M059J (cell line): ENCODE results near the gene PMEL. TPM values are rescaled to one million over a fixed set of nuclear protein-coding genes. Genes with fewer than 3 reads are reported as not detected.
"Not testable (repeated sequence)": the region's sequence is repeated elsewhere in the genome, so short reads cannot be mapped to it uniquely, and the experiment has no call there.

Experiments used
- DNase-seq: peaks from one replicate; pipeline ENCODE4 v3.0.0-alpha.2; 2012; ENCODE audit warnings: low read depth
- total RNA-seq: library from RNA; depleted of rRNA; stranded (reverse); fragments of >200 nt; shearing (Covaris generic); gene quantifications from 2 replicates; pipeline ENCODE4 v1.2.3, GENCODE V29; 2014

The PMEL gene
- total RNA-seq, 1 experiment from 2014 or later = 0.54 TPM

- DNase-seq = no peak
Observed at GRCh38 chr12:55983232-55983842, 17.5 kb upstream of the PMEL start.

- DNase-seq = no peak
Observed at GRCh38 chr12:55982319-55982936, 16.6 kb upstream of the PMEL start.

GRCh38 chr12:55981882-55982281 lies 16.0 kb upstream of the PMEL start:
- DNase-seq = not testable (repeated sequence)

GRCh38 chr12:55979069-55979468 lies 13.2 kb upstream of the PMEL start:
- DNase-seq = no peak

GRCh38 chr12:55978393-55978792 lies 12.6 kb upstream of the PMEL start:
- no peak for DNase-seq

GRCh38 chr12:55974308-55974730 lies 8.5 kb upstream of the PMEL start:
- DNase-seq = peak; percentile 60

- peak; percentile 100 for DNase-seq
Observed at GRCh38 chr12:55973599-55974307, 7.9 kb upstream of the PMEL start, which contains the start of gene RAB5B. RAB5B (plus strand) TSS chr12:55974078; CDS start chr12:55986961, 12,883 bp downstream.

- no peak for DNase-seq
Observed at GRCh38 chr12:55972911-55973598, 7.2 kb upstream of the PMEL start.

GRCh38 chr12:55972456-55972855 lies 6.6 kb upstream of the PMEL start:
- DNase-seq = no peak

- DNase-seq = peak; percentile 85
Observed at GRCh38 chr12:55972042-55972441, 6.2 kb upstream of the PMEL start.

- peak; percentile 31 for DNase-seq
Observed at GRCh38 chr12:55970775-55971174, 4.9 kb upstream of the PMEL start.

GRCh38 chr12:55969356-55969755 lies 3.5 kb upstream of the PMEL start:
- DNase-seq = no peak

GRCh38 chr12:55966408-55967281 lies 803 bp upstream of the PMEL start, which contains the start of gene CDK2:
CDK2 (plus strand) TSS chr12:55966830; CDS start chr12:55967009, 179 bp downstream.
- DNase-seq = peak; percentile 86

- no peak for DNase-seq
Observed at GRCh38 chr12:55965240-55965639, 602 bp downstream of the PMEL start.

GRCh38 chr12:55963760-55964159 lies 2.1 kb downstream of the PMEL start:
- DNase-seq = no peak

GRCh38 chr12:55957106-55957859 lies 8.6 kb downstream of the PMEL start:
- no peak for DNase-seq

GRCh38 chr12:55955800-55956508 lies 9.9 kb downstream of the PMEL start:
- peak; percentile 84 for DNase-seq

- no peak for DNase-seq
Observed at GRCh38 chr12:55955344-55955743, 10.5 kb downstream of the PMEL start.

GRCh38 chr12:55946553-55946952 lies 19.3 kb downstream of the PMEL start:
- no peak for DNase-seq
